HG02678 (cell line): ENCODE results near the gene DDX28.
"Not testable (repeated sequence)": the region's sequence is repeated elsewhere in the genome, so short reads cannot be mapped to it uniquely, and the experiment has no call there.

Experiments
- ATAC-seq: cut with Tn5 transposase; IDR thresholded peaks from one replicate; pipeline ENCODE4 v1.9.1; 2021; ENCODE audit warnings: mild to moderate bottlenecking, moderate library complexity; ENCODE audit not compliant: unreplicated experiment

Gene DDX28

DNA sequence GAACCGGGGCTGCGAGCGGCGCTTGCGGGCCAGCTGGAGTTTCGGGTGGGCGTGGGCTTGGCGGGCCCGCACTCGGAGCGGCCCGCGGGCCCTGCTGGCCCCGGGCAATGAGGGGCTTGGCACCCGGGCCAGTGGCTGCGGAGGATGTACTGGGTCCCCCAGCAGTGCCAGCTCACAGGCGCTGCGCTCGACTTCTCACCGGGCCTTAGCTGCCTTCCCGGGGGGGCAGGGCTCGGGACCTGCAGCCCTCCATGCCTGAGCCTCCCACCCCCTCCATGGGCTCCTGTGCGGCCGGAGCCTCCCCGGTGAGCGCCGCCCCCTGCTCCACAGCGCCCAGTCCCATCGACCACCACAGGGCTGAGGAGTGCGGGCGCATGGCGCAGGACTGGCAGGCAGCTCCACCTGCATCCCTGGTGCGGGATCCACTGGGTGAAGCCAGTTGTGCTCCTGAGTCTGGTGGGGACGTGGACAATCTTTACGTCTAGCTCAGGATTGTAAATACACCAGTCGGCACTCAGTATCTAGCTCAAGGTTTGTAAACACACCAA lies 24.7 kb downstream of the DDX28 start:
- not testable (repeated sequence) for ATAC-seq

DNA sequence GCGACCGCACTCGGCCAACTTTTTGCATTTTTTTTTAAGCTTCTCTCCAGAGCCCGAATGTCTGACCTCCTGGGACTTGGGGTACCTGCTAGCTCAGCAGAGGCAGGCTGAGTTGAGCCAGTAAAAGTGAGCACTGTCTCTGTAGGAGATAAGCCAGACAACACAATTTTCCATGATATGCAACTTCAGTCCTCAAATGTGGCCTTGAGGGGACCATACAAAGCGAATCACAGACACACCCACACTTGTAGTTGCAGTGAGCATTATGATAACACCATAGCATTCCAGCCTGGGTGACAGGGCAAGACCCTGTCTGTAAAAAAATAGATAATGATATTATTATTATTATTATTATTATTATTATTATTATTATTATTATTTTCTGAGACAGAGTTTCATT lies 26.4 kb downstream of the DDX28 start:
- ATAC-seq, result no peak

DNA sequence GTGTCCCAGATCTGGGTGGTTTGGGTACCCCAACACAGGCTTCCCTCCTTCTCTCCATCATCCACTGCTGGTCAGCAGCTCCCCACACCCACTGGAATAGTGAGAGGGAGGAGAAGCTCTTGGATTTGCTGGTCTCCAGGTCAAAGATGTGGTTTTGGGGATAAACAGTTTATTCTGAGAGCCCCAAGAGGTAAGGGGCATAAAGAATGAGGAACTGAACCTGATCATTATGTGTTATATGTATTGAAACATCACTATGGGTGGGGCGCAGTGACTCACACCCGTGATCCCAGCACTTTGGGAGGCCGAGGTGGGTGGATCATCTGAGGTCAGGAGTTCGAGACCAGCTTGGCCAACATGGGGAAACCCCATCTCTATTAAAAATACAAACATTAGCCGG lies 27.6 kb downstream of the DDX28 start:
- ATAC-seq, result no peak

DNA sequence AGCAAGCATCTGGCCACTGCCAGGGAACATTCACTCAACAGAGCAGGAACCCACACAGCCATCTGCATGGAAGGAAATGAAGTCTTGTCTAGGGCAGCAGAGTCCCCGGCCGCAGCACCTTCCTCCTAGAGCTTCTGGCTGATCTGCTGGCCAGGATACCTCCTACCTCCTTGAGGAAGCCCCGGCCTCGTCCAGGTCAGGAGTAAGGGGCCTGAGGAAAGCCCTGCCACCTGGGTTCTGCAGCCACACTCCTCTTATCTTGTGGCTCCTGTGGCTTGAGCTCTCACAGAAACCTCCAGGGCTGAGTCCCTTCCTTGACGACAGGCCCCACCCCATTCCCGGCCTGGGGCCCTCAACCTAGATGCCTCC lies 29.0 kb downstream of the DDX28 start:
- ATAC-seq, result not testable (repeated sequence)

- peak; percentile 73 for ATAC-seq
Observed at GRCh38 chr16:67993207-67994039, 29.6 kb downstream of the DDX28 start.

- ATAC-seq, result no peak
Observed at GRCh38 chr16:67992661-67993206, 30.3 kb downstream of the DDX28 start.

DNA sequence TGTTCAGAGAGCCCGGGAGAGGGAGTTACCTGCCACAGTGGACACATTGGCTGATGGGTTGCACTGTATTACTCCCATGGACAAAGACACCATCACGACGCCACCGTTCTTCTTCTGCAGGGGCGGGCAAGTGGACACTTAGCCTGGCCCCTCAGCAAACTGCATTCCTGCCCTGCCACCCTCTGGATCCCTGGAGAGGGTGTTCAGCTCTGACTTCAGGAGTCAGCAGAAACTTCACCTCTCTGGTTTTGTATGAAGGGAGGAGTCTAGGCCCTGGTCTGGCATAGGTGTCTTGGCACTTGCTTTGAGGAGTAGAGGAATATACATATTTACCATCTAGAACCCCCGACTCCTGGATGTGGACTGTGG lies 33.0 kb downstream of the DDX28 start:
- no peak for ATAC-seq

DNA sequence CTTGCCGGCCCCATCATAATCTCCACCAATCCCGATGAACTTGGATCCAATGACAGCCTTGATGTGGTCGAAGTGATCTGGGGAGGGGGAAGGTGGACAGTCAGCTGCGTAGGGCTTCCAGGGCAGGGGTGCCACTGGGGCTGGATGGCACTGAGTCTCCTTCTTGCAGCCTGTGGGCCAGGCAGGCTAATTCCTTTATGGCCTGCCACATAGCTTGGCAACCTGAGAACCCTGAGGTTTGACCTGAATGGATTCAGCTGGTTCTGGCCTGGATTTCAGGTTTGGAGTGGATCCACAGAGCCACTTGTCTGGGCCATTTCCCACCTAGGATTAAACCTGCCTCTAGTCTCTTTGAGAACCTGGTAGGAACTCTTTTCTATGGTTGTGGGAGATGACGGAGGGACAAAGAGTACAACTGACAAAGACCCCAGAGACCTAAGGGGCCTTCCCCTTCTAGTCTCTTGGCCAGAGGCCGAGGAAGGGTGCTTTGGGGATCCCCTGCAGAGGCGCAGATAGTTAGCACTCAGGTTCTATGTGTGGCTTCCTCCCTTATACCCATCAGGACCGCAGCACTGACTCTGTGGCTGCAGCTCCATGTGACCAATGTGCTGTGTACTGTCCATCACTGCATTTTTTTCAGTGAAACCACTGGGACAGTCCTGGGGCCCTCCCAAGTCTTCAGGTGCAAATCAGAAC lies 33.6 kb downstream of the DDX28 start:
- no peak for ATAC-seq

DNA sequence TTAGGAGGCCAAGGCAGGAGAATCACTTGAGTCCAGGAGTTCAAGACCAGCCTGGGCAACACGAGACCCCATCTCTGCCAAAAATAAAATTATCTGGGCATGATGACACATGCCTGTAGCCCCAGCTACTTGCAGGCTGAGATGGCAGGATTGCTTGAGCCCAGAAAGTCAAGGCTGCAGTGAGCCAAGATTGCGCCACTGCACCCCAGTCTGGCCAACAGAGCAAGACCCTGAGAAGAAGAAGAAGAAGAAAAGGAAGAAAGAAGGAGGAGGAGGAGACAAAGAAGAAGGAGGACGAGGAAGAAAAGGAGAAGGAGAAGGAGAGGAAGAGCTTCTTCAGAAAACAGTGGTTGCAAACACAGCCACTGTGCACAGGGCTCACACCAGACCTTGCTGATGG lies 34.4 kb downstream of the DDX28 start:
- no peak for ATAC-seq

DNA sequence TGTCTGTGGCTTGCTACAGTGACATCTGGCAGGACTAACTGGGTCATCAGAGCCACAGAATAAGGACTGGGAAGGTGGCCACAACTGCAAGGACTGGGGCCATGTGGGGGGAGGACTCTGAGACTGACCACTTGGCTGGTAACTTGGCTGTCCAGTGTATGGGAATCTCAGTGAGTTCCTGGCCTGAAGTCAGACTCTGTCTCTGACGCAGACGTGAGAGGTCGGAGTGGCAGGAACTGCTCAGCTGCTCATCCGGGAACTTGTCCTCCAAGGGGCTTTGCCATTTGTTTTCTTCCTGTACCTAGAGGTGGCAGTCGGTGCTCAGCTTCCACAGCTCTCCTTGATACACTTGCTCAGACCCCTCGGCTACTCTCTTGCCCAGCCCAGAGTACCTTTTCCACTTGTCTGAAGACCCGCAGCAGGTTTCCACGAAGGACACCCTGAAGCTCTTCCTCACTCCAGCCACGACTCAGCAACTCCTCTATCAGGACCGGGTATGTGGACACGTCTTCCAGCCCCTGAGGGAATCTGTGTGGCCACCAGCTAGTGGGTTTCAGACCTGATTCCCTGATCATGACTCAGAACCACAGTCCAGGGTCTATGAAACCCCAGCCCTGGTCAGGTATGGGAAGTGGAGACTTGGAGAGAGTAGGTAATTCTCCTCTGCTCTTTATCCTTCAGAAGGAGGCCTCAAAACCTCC lies 35.4 kb downstream of the DDX28 start:
- no peak for ATAC-seq

GRCh38 chr16:67986949-67987348 lies 36.1 kb downstream of the DDX28 start:
- ATAC-seq, result no peak

GRCh38 chr16:67982011-67982696 lies 40.9 kb downstream of the DDX28 start:
- ATAC-seq, result no peak

GRCh38 chr16:67979955-67980678 lies 42.9 kb downstream of the DDX28 start, which contains the start of gene DPEP3:
DPEP3 (minus strand) TSS chr16:67980499; CDS start chr16:67980380, 119 bp downstream.
- ATAC-seq, result no peak

- ATAC-seq, result no peak
Observed at GRCh38 chr16:67977469-67978227, 45.4 kb downstream of the DDX28 start.

- no peak for ATAC-seq
Observed at GRCh38 chr16:67977005-67977404, 46.0 kb downstream of the DDX28 start.

DNA sequence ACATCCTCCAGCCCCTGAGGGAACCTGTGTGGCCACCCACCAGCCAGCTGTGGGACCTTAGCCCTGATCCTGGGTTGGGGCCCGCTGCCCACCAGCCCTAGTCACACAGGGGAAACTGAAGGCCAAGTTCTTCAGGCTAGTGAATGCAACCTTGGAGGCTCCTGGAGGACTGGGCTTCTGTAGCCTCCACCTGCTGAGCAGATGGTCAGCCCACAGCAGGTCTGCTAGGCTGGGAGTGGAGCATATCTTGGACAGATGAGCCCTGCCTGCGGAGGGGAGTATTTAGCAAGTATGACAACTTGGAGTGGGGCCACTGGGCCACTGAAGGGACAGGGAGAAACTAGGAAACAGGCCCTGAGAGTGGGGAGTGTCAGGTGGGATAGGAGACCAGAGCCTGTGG lies 46.8 kb downstream of the DDX28 start:
- no peak for ATAC-seq

GRCh38 chr16:67975321-67976105 lies 47.5 kb downstream of the DDX28 start:
- ATAC-seq, result no peak

GRCh38 chr16:67972285-67972684 lies 50.7 kb downstream of the DDX28 start:
- ATAC-seq, result not testable (repeated sequence)
